PC-3 (cell line): Measurements from ENCODE around the gene DGKG.

Source experiments
- CTCF ChIP-seq: fragments of 300-600 bp; sonication (generic); conservative IDR thresholded peaks from 2 replicates; pipeline ENCODE4 v1.5.1; 2017; ENCODE audit warnings: antibody characterized with exemption, low read depth, mild to moderate bottlenecking, low read length
- EZH2 ChIP-seq: fragments of 300-600 bp; sonication (generic); IDR thresholded peaks from one replicate; pipeline ENCODE4 v1.6.1; 2017; ENCODE audit warnings: antibody characterized with exemption, mild to moderate bottlenecking, low read length; ENCODE audit not compliant: unreplicated experiment

DNA sequence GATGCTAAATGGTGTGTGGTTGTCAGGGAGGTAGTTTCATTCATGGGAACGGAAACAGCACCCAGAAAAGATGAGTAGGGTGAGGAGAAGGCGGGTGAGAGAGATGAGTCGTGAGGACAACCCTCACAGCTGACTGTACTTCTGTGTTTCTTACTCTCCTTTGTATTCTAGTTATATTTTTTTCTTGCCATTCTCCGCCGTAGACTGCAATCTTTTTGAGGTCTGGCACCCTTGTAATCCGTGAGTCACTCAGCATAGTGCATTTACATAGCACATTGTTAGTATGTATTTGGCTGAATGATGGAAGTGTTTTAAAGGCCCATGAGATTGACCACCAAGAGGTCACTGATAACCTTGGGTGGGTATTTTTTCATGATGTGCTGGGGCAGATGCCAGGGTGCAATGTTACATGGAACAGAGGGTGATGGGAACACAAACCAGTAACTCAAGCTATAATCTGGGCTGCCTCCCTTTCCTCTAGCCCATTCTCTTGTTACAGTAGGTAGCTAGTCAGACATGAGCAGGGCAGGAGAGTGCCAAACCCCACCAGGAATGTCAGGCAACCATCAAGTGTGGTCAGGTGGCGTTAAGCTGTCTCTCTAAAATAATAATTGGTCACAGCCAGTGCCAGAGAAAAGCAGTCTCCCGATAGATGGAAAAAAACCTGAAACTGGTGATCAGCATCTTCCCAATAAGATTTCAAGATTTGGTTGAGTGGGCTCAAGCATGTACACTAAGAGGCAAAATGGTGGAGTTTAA is 18.8 kb upstream of the DGKG start:
- no peak for TF ChIP-seq CTCF
- no peak for TF ChIP-seq EZH2
